ENCODE measurements around the gene RMND5A. TPM values are rescaled to one million over a fixed set of nuclear protein-coding genes. Genes with fewer than 3 reads are reported as not detected.
"Not testable (repeated sequence)": the region's sequence is repeated elsewhere in the genome, so short reads cannot be mapped to it uniquely, and the experiment has no call there.

Gene RMND5A, protein sequence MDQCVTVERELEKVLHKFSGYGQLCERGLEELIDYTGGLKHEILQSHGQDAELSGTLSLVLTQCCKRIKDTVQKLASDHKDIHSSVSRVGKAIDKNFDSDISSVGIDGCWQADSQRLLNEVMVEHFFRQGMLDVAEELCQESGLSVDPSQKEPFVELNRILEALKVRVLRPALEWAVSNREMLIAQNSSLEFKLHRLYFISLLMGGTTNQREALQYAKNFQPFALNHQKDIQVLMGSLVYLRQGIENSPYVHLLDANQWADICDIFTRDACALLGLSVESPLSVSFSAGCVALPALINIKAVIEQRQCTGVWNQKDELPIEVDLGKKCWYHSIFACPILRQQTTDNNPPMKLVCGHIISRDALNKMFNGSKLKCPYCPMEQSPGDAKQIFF
- polyA plus RNA-seq = 8.2 TPM

DNA sequence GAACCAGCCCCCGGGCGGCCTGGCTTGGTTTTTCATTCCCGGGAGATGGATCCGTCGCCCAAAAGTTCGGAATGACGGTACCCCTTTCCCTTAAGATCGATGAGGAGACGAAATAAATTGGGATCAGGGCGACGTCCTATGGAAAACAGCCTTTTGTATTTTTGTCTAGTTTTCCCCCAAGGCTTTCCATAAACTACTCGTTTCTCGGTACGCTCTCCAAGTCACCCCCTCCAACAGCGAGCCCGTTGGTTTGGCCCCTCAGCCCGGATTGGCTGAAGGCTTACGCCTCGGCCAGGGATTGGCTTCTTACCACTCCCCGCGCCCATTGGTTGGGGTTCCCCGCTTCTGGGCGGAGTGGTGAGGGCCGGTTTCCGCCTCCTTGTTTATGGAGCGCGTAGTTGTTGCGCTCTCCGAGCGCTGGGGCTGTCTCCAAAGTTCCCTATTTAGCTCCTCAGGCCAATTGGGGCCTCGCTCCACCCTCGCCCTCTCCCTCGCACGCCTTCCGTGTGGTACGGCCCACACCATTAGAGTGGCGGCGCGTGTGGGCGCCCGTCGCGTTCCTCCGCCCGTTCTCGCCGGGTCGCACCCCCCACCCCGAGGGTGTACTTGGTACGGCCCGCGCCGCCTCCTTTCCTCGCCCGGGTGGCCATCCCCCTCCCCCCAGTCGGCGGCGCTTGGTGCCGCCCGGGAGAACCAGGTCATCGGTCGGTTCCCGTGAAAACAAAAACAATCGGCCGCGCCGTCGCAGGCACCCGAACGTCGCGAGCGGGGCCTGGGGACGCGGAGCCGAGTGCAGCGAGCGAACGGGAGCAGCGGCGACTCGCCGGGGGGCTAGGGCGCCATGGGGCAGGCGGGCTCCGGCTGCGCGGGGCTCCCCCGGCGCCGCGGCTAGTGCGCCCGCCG lies at the start of gene RMND5A:
Gene RMND5A (plus strand): TSS at position 655 of the 903 bp plus-strand sequence. CDS start 377 bp downstream, outside the sequence.
- not testable (repeated sequence) for H3K27me3 Mint-ChIP-seq, H3K36me3 Mint-ChIP-seq, H3K4me1 Mint-ChIP-seq, H3K9me3 Mint-ChIP-seq
- Mint-ChIP-seq H3K4me3 (peak within 1 kb of the TSS; percentile 82 to 92 (median 87)), H3K27ac (peak within 1 kb of the TSS; percentile 62 to 88 (median 80))

DNA sequence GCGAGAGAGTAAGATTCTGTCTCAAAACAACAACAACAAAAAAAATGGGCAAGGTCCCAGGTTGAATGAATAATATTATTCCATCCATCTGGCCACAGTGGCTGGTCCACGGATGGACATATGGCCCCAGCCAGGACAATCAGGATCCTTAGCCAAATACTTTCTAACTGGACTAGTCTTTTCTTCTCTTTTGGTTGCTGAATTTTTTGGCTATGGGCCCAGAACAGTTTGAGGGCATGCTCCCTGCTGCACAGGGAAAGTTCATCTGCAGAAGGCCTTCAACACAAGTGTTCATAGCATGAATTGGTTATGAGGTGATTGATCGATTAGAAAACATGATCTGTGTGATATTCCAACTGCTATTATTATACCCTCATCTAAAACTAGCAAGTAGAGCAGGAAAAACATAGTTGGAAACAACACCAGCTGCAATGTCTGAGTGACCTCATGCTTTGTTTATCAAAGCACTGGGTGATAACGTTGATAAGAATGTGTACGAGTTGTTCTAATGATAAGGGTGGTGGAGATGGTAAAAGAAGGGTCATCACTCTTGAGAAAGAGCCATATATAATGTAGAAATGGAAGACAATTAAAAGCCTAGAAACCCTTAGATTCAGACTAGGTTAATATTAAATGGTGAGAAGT lies 48.6 kb upstream of the RMND5A start:
- Mint-ChIP-seq H3K4me3 (no peak overlapping the region), H3K27ac (peak overlapping the region in 1 of 3 donors; percentile 41), H3K36me3 (peaks cover 8% of the 10 kb centered on the region), H3K4me1 (no peaks in the 10 kb centered on the region), H3K27me3 (no peaks in the 10 kb centered on the region), H3K9me3 (no peaks in the 10 kb centered on the region)

DNA sequence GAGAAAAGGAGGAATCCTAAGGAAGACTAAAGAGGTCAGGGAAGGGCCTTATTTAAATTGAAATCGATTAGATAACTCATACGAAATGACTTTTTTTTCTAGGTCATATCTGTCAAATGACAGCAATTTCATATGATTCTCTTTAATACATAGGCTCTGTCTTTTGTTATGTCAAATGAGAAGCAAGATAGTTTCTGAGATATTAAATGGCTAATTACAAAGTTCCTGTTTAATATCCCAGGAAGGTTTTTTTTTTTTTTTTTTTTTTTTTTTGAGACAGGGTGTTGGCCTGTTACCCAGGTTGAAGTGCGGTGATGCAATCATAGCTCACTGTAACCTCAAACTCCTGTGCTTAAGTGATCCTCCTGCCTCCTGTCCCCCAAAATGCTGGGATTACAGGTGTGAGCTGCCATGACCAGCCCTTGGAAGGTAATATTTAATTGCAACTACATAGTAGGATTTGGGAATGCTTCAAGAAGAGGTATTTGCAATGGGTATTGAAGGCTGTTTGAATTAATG lies 48.0 kb upstream of the RMND5A start:
- H3K4me1 Mint-ChIP-seq = no peaks in the 10 kb centered on the region
- H3K27ac Mint-ChIP-seq = no peak overlapping the region
- no peak overlapping the region for H3K4me3 Mint-ChIP-seq
- peaks cover 5% of the 10 kb centered on the region for H3K36me3 Mint-ChIP-seq
- H3K9me3 Mint-ChIP-seq = no peaks in the 10 kb centered on the region
- H3K27me3 Mint-ChIP-seq = no peaks in the 10 kb centered on the region

DNA sequence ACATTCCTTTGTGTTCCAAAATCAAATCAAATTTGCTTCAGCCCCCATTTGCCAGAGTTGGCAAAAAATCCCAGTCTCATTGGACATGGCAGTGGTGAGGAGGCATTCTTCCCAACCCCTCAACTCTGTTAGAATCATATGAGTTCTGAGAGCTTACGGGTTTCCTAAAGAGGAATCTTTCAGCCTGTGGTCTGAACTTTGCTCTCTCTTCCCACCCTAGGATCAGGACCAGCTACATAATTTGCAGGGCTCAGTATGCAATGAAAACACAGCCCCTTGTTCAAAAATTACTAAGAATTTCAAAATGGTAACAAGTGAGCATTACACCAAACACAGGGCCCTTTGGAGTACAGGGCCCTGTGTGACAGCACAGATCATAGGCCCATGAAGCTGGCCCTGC lies 47.1 kb upstream of the RMND5A start:
- Mint-ChIP-seq H3K27ac (no peak overlapping the region), H3K9me3 (no peaks in the 10 kb centered on the region), H3K4me3 (no peak overlapping the region), H3K4me1 (no peaks in the 10 kb centered on the region), H3K36me3 (peaks cover 6% of the 10 kb centered on the region), H3K27me3 (no peaks in the 10 kb centered on the region)

DNA sequence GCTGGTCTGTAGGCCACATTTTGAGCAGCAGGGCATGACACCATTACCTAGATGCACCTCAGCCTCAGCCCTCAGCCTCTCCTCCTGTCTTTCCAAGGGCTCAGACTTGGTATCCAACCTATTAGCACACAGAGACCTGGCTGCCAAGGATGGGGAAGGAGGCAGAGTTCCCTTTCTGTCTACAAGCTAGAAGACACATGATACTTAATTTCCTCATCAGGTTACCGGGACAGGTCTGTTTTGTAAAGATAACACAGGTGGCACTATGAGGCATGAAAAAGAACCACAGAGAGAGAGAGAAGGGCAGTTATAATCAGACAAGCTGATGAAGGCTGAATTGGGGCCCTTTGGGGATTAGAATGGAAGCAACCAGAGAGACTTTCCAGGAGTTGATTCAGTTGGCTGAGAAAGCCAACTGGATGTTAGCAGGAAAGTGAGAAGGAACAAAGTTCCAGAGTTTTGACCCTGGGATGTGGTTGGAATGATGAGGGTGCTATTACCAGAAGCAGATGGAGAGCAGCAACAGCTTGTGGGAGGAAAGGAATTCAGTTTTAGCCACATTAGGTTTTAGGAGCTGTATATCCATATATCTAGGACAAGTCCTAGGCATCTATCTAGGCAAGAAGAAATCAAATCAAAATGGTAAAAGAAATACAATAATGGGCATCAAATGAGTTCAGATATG lies 46.0 kb upstream of the RMND5A start:
- Mint-ChIP-seq H3K36me3 (peaks cover 6% of the 10 kb centered on the region), H3K4me1 (no peaks in the 10 kb centered on the region), H3K9me3 (no peaks in the 10 kb centered on the region), H3K27ac (no peak overlapping the region), H3K4me3 (no peak overlapping the region), H3K27me3 (no peaks in the 10 kb centered on the region)

DNA sequence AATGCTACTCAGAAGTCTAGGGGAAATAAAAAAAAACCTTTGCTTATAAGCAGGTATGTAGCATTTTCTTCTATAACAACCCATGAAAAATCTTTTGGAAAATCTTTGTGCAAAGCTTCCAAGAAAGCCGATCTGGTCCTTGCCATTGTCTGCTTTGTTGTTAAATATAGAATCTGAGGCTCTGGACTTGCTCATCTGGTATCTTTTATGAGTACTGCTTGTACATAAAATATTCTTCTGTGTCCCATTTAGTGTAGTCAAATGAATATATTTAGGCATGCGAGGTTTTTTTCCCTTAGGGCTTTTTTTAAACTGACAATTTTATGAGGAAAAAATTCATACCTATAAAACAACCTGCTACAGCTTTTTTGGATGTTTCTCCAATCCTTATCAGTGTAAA lies 45.0 kb upstream of the RMND5A start:
- no peaks in the 10 kb centered on the region for H3K4me1 Mint-ChIP-seq
- H3K27ac Mint-ChIP-seq = no peak overlapping the region
- H3K36me3 Mint-ChIP-seq = peaks cover 6% of the 10 kb centered on the region
- no peak overlapping the region for H3K4me3 Mint-ChIP-seq
- H3K9me3 Mint-ChIP-seq = no peaks in the 10 kb centered on the region
- H3K27me3 Mint-ChIP-seq = no peaks in the 10 kb centered on the region

DNA sequence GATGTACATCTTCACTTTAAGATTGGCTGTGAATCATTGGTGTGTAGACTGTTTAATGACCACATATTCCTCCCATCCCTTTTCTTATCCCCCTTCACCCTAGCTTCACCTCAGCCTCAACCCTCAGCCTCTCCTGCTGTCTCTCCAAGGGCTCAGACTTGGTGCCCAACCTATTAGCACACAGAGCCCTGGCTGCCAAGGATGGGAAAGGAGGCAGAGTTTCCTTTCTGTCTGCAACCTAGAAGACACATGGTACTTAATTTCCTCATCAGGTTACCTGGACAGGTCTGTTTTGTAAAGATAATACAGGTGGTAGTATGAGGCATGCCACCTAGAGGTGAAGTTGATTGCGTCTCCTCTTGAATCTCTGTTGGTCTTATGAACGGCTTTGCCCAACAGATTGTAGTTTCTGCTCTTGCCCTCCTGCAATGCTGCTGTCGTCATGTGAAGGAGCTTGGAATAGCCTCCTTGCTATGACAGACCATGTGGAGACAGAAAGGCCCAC lies 44.5 kb upstream of the RMND5A start:
- H3K4me3 Mint-ChIP-seq = no peak overlapping the region
- peaks cover 4% of the 10 kb centered on the region for H3K36me3 Mint-ChIP-seq
- no peak overlapping the region for H3K27ac Mint-ChIP-seq

DNA sequence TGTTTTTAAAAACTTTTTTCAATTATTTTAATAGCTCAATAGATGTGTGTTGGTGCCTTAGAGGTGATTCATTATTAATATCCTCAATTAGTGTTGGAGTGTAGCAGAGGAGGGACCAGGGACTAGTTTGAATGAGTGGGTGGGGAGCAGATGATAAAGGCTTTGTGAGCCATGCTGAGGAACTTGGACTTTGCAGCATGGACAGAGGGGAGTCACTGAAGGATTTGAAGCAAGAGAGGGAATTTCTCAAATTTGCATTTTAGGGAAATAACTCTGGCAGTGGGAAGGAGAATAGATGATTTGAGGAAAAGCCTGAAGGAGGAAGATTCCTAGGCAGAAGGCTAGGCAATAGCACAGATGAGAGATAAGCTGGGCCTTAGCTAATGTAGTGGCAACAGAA lies 42.3 kb upstream of the RMND5A start:
- H3K4me3 Mint-ChIP-seq = no peak overlapping the region
- no peaks in the 10 kb centered on the region for H3K27me3 Mint-ChIP-seq
- H3K4me1 Mint-ChIP-seq = no peaks in the 10 kb centered on the region
- H3K27ac Mint-ChIP-seq = no peak overlapping the region
- H3K9me3 Mint-ChIP-seq = no peaks in the 10 kb centered on the region
- H3K36me3 Mint-ChIP-seq = peaks cover 4% of the 10 kb centered on the region

More for the DNA sequence above, 44.5 kb upstream of the RMND5A start:
- Mint-ChIP-seq H3K27me3 (no peaks in the 10 kb centered on the region), H3K4me1 (no peaks in the 10 kb centered on the region), H3K9me3 (no peaks in the 10 kb centered on the region)

DNA sequence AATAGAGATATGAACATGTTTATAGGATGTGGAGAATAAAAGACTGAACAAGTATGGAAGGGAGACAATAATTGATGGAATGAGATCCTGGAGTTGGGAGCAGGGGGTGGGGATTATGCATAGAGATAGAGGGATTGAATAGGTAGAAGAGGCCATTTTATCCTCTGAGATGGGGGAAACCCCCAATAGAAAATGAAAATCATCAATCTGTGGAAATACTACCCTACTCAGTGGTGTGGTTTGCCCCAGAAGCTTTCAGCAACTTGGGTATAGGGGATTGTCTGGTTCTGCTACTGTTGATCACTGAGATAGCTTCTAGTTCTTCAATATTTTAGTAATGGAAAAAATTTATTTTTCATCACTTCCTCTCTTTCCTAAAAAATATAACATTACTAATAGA lies 41.1 kb upstream of the RMND5A start:
- H3K4me3 Mint-ChIP-seq = no peak overlapping the region
- H3K36me3 Mint-ChIP-seq = peaks cover 4% of the 10 kb centered on the region
- H3K27ac Mint-ChIP-seq = no peak overlapping the region
- no peaks in the 10 kb centered on the region for H3K27me3 Mint-ChIP-seq
- no peaks in the 10 kb centered on the region for H3K9me3 Mint-ChIP-seq
- H3K4me1 Mint-ChIP-seq = no peaks in the 10 kb centered on the region

DNA sequence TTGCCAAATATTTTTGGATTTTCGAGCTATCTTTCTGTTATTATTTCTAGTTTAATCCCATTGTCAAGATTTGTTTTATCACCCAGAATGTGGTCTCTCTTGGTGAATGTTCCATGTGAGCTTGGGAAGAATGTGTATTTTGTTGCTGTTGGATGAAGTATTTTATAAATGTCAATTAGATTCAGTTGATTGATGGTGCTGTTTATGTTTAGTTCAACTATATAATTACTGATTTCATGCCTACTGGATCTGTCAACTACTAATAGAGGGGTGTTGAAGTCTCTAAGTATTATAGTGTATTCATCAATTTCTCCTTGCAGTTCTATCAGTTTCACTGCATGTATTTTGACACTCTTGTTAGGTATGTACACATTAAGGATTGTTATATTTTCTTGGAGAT lies 34.7 kb upstream of the RMND5A start:
- H3K27me3 Mint-ChIP-seq = no peaks in the 10 kb centered on the region
- no peak overlapping the region for H3K4me3 Mint-ChIP-seq
- H3K9me3 Mint-ChIP-seq = peaks cover 0 to 2% (median 0%) of the 10 kb centered on the region in 3 donors
- H3K27ac Mint-ChIP-seq = peak overlapping the region in 1 of 3 donors; percentile 7
- H3K4me1 Mint-ChIP-seq = no peaks in the 10 kb centered on the region
- H3K36me3 Mint-ChIP-seq = peaks cover 4% of the 10 kb centered on the region

DNA sequence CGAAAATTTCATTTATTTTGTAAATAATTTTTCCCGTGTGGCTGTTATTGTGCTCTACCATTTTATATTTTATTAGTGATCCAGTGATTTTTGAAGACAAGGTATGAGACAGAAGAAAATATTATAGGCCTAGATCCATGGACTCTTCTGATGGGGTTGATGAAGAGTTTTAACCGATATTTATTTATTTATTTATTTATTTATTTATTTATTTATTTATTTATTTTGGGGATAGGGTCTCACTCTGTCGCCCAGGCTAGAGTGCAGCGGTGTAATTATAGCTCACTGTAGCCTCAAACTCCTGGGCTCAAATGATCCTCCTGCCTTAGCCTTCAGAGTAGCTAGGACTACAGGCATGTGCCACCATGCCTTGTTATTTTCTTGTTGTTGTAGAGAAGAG lies 33.6 kb upstream of the RMND5A start:
- H3K4me3 Mint-ChIP-seq = no peak overlapping the region
- H3K9me3 Mint-ChIP-seq = peaks cover 0 to 2% (median 0%) of the 10 kb centered on the region in 3 donors
- no peaks in the 10 kb centered on the region for H3K27me3 Mint-ChIP-seq
- peaks cover 4% of the 10 kb centered on the region for H3K36me3 Mint-ChIP-seq
- no peaks in the 10 kb centered on the region for H3K4me1 Mint-ChIP-seq
- H3K27ac Mint-ChIP-seq = no peak overlapping the region

DNA sequence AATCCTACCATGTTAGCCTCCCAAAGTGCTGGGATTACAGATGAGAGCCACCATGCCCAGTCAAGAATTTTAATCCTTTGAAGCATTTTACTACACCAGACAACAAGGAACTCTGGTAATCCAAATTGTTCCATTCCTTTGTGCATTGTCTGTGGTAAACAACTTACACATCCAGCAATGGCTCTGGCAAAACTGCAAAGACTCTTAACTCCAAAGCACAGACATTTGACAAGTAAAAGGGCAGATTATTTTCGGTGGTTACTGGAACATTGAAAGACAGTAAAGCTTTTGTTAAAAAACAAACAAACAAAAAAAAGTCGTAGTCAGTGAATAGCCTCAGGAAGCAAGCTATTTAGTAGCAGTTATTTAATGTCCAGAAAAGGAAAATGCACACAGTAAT lies 33.2 kb upstream of the RMND5A start:
- H3K4me3 Mint-ChIP-seq = no peak overlapping the region
- peaks cover 0 to 2% (median 0%) of the 10 kb centered on the region in 3 donors for H3K9me3 Mint-ChIP-seq
- H3K36me3 Mint-ChIP-seq = peaks cover 4% of the 10 kb centered on the region
- no peaks in the 10 kb centered on the region for H3K27me3 Mint-ChIP-seq
- H3K4me1 Mint-ChIP-seq = no peaks in the 10 kb centered on the region
- H3K27ac Mint-ChIP-seq = no peak overlapping the region

DNA sequence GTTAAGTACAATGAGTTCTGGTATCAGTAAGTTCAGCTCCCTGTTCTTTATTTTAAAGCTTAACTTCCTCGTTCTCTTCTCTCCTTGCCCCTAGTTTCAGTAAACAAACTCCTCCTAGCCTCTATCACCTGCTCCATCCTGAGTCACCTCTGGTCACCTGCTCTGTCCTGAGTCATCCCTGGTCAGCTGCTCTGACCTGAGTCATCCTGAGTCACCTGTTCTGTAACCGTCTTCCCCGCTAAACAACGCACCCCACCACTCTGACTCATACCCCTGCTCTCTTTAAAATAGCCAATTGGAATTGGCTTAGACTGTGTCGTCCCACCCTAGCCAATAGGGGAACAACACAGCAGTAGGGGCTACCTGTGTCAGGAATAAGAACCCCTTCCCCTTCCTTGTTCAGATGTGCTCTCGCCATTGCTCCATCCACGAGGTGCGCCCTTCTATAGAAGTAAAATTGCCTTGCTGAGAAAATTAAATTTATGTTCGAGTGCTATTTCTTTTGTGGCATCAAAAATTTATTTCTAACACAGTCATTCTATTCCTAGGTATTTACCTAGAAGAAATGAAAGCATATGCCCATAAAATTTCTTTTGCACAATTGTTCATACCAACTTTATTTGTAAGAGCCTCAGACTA lies 24.9 kb upstream of the RMND5A start:
- Mint-ChIP-seq H3K27ac (no peak overlapping the region), H3K4me1 (peaks cover 0 to 3% (median 0%) of the 10 kb centered on the region in 3 donors), H3K4me3 (no peak overlapping the region), H3K9me3 (peaks cover 3 to 23% (median 9%) of the 10 kb centered on the region in 3 donors), H3K36me3 (peaks cover 11% of the 10 kb centered on the region), H3K27me3 (no peaks in the 10 kb centered on the region)

DNA sequence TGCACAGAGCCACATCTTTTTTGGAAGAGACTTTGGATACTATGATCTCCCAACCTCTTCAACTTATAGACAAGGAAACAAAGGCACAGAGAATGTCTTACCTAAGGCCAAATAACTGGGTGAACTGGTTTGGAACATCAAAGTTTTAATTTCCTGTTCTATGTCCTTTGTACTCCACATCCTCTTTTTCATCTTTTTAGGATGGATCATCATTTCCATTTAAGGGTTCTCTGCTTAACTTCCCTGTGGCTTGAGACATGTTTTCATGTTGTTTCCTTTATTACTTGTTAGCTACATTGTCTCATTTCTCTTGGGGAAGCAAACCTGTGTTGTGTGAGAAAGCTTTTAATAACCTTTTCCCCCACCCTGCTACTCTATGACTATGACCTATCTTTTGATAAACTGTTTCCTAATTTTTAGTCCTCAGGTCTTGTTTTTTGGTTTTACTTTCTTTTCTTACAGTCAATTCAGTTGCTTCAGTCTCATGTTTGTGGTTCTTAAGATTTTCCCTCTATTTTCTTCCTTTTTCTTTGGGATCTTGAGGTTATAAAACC lies 22.5 kb upstream of the RMND5A start:
- no peaks in the 10 kb centered on the region for H3K27me3 Mint-ChIP-seq
- H3K36me3 Mint-ChIP-seq = peaks cover 11% of the 10 kb centered on the region
- peaks cover 0 to 3% (median 0%) of the 10 kb centered on the region in 3 donors for H3K4me1 Mint-ChIP-seq
- H3K27ac Mint-ChIP-seq = no peak overlapping the region
- peaks cover 3 to 23% (median 9%) of the 10 kb centered on the region in 3 donors for H3K9me3 Mint-ChIP-seq
- peak overlapping the region in 1 of 4 donors; percentile 35 for H3K4me3 Mint-ChIP-seq
